Panc1 (cell line): ENCODE measurements around the gene HADH. TPM values are rescaled to one million over a fixed set of nuclear protein-coding genes. Genes with fewer than 3 reads are reported as not detected.

Experiments used
- ATAC-seq: fragments of 200-7000 bp; cut with Tn5 transposase; 2 replicates; pipeline ENCODE4 v1.9.1; 2020; ENCODE audit warnings: mild to moderate bottlenecking, moderate library complexity
- BruUV-seq: library from RNA; stranded (reverse); fragments of 400-500 nt; replicated peaks from 2 replicates; lab custom pipeline; 2021; lab: Mats Ljungman, UMichigan
- CTCF ChIA-PET: fragments of 300-600 bp; sonication (Branson Sonifier 250); formaldehyde crosslinking; loops from one replicate; lab custom pipeline; 2022; ENCODE audit warnings: antibody characterized with exemption; lab: Charles Lee
- POLR2A ChIA-PET: fragments of 300-600 bp; sonication (Branson Sonifier 250); formaldehyde crosslinking; loops from one replicate; lab custom pipeline; 2022; ENCODE audit warnings: antibody characterized with exemption; lab: Charles Lee
- DNase-seq: peaks from one replicate; pipeline ENCODE4 v3.0.0-alpha.2; 2010; ENCODE audit warnings: low read depth, low spot score
- H3K27ac ChIP-seq: 2 replicates; pipeline ENCODE4 v1.5.1; 2011; ENCODE audit warnings: mild to moderate bottlenecking, low read length, inconsistent platforms
- H3K27me3 ChIP-seq: fragments of 200-500 bp; sonication (Bioruptor generic); 2 replicates; pipeline ENCODE4 v1.6.0; 2014; ENCODE audit warnings: low read length, inconsistent platforms; ENCODE audit not compliant: control insufficient read depth, insufficient read depth
- H3K36me3 ChIP-seq: fragments of 200-500 bp; sonication (Bioruptor generic); 2 replicates; pipeline ENCODE4 v1.5.1; 2014; ENCODE audit warnings: inconsistent platforms, mild to moderate bottlenecking, low read length, moderate library complexity; ENCODE audit not compliant: control insufficient read depth, insufficient read depth
- H3K4me1 ChIP-seq: 2 replicates; pipeline ENCODE4 v1.5.1; 2011; ENCODE audit warnings: inconsistent platforms, mild to moderate bottlenecking, low read length, moderate library complexity; ENCODE audit not compliant: control insufficient read depth, insufficient read depth
- H3K4me3 ChIP-seq, 2 experiments: 2 replicates each; pipeline ENCODE4 v1.5.1; 2011 to 2012; ENCODE audit warnings: low read depth in 2 of 2, low read length in 2 of 2, mild to moderate bottlenecking in 2 of 2, inconsistent platforms in 1 of 2, moderate library complexity in 1 of 2
- H3K9me3 ChIP-seq: fragments of 200-500 bp; sonication (Bioruptor generic); 2 replicates; pipeline ENCODE4 v1.5.1; 2014; ENCODE audit warnings: low read depth, mild to moderate bottlenecking, inconsistent platforms, low read length, moderate library complexity; ENCODE audit not compliant: control insufficient read depth, insufficient read depth
- POLR2AphosphoS5 ChIP-seq: IDR thresholded peaks from 2 replicates; pipeline ENCODE4 v1.6.1; 2012; ENCODE audit warnings: mild to moderate bottlenecking, low read depth, low read length, moderate library complexity
- SIN3A ChIP-seq: IDR thresholded peaks from 2 replicates; pipeline ENCODE4 v1.6.1; 2012; ENCODE audit warnings: low read depth, mild to moderate bottlenecking, low read length, moderate library complexity, borderline replicate concordance; ENCODE audit not compliant: insufficient read depth
- TCF7L2 ChIP-seq: IDR thresholded peaks from 2 replicates; pipeline ENCODE4 v1.6.1; 2011; ENCODE audit warnings: mild to moderate bottlenecking, low read depth, low read length, inconsistent platforms
- in situ Hi-C: cut with HindIII; loops from 2 replicates; pipeline ENCODE4 v1.10.0; 2016; ENCODE audit warnings: low sequenced_read_pairs, low pct_unique_long_range_greater_than_20kb
- intact Hi-C: fragments of 100-400 bp; cut with micrococcal nuclease; formaldehyde crosslinking; loops from one replicate; pipeline ENCODE4 v1.10.0; 2022; ENCODE audit not compliant: unreplicated experiment
- total RNA-seq: library from RNA; stranded (reverse); gene quantifications from one replicate; pipeline ENCODE4 v1.2.1, GENCODE V29; 2021; ENCODE audit not compliant: unreplicated experiment
- TF ChIP-seq, protein P1 (sequence below): fragments of 450-650 bp; IDR thresholded peaks from 2 replicates; pipeline ENCODE4 v1.5.1; 2017; ENCODE audit warnings: mild to moderate bottlenecking
- TF ChIP-seq, protein P2 (sequence below), 2 experiments: IDR thresholded peaks; 2 replicates each; pipeline ENCODE4 v1.6.1; 2011 to 2012; ENCODE audit warnings: low read depth in 2 of 2, control low read depth in 1 of 2, low read length in 1 of 2, mild to moderate bottlenecking in 1 of 2, moderate library complexity in 1 of 2; ENCODE audit not compliant: insufficient read depth in 1 of 2

The HADH gene
- total RNA-seq, 1 experiment from 2014 or later: 20.0 TPM

DNA sequence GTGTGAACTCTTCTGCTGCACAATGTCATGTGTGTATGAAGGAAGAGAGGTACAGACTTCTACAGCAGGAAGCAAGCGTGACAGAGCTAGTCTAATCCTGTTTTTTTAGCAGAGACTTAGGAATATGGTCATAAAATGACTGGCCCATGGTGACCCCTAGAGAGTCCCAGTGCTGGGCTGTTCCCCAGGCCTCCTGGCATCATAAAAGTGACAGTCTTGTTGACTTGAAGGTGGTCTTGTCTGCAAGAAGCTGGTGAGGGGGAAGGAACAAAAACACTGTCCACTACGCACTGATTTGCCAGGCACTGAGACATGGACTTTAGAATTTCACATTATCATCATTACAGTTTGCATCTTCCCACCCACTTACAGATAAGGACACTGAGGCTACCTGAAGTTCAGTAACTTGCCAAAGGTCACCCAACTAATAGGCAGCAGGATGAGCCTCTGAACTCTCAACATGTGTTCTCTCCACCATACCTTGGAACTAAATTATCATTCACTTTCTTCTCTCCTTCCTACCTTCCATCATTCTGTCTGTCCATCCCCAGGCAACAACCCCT is 63.0 kb downstream of the HADH start:
- no TSS peak for BruUV-seq
- intact Hi-C loops: no loop called here
- CTCF ChIA-PET: no interaction called here

DNA sequence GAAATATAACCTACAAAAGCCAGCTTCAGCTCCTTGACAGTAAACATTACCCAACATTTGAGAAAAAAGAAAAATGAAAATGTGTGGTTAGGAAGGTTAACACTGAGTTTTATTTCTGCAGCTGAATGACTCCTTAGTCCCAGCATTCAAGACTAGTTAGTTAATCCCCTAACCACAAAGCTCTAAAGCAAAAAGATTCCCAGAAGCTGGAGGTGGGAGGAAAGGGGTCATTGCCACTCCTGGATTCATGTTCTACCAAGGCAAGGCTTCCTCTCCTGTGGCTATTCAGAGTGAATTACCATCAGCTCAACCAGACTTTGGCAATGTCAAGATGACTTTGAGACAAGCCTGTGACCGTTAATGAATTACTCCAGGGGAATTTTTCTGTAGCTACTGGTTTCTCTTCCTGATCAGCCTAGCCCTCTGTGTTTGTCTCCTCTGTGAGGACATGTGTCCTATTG is 63.6 kb downstream of the HADH start:
- Histone ChIP-seq H3K27me3 (no peaks in the 10 kb centered on the region; the same call in 1 of the 2 replicates), H3K27ac (no peak overlapping the region), H3K9me3 (no peaks in the 10 kb centered on the region), H3K4me3 (no peak overlapping the region), H3K4me1 (no peaks in the 10 kb centered on the region; the same call in 1 of the 2 replicates), H3K36me3 (no peaks in the 10 kb centered on the region)
- ChIA-PET POLR2A (no interaction called here), CTCF (no interaction called here)
- ATAC-seq (no peak), DNase-seq (no peak)
- in situ Hi-C loops (no loop called here), intact Hi-C loops (no loop called here)
- no peak for TF ChIP-seq SIN3A
- TF ChIP-seq POLR2AphosphoS5: no peak
- TF ChIP-seq, protein P1, sequence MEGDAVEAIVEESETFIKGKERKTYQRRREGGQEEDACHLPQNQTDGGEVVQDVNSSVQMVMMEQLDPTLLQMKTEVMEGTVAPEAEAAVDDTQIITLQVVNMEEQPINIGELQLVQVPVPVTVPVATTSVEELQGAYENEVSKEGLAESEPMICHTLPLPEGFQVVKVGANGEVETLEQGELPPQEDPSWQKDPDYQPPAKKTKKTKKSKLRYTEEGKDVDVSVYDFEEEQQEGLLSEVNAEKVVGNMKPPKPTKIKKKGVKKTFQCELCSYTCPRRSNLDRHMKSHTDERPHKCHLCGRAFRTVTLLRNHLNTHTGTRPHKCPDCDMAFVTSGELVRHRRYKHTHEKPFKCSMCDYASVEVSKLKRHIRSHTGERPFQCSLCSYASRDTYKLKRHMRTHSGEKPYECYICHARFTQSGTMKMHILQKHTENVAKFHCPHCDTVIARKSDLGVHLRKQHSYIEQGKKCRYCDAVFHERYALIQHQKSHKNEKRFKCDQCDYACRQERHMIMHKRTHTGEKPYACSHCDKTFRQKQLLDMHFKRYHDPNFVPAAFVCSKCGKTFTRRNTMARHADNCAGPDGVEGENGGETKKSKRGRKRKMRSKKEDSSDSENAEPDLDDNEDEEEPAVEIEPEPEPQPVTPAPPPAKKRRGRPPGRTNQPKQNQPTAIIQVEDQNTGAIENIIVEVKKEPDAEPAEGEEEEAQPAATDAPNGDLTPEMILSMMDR: no peak
- no peak for TF ChIP-seq TCF7L2
- TF ChIP-seq, protein P2, sequence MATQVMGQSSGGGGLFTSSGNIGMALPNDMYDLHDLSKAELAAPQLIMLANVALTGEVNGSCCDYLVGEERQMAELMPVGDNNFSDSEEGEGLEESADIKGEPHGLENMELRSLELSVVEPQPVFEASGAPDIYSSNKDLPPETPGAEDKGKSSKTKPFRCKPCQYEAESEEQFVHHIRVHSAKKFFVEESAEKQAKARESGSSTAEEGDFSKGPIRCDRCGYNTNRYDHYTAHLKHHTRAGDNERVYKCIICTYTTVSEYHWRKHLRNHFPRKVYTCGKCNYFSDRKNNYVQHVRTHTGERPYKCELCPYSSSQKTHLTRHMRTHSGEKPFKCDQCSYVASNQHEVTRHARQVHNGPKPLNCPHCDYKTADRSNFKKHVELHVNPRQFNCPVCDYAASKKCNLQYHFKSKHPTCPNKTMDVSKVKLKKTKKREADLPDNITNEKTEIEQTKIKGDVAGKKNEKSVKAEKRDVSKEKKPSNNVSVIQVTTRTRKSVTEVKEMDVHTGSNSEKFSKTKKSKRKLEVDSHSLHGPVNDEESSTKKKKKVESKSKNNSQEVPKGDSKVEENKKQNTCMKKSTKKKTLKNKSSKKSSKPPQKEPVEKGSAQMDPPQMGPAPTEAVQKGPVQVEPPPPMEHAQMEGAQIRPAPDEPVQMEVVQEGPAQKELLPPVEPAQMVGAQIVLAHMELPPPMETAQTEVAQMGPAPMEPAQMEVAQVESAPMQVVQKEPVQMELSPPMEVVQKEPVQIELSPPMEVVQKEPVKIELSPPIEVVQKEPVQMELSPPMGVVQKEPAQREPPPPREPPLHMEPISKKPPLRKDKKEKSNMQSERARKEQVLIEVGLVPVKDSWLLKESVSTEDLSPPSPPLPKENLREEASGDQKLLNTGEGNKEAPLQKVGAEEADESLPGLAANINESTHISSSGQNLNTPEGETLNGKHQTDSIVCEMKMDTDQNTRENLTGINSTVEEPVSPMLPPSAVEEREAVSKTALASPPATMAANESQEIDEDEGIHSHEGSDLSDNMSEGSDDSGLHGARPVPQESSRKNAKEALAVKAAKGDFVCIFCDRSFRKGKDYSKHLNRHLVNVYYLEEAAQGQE (IDR thresholded peaks at IDR 0.05; ENCODE audit: insufficient read depth in 1 of 2, low read depth in 2 of 2, low read length in 1 of 2): no peak
- BruUV-seq: no TSS peak

More for the DNA sequence above, 63.0 kb downstream of the HADH start:
- Histone ChIP-seq H3K27ac (no peak overlapping the region), H3K36me3 (no peaks in the 10 kb centered on the region), H3K27me3 (no peaks in the 10 kb centered on the region; the same call in 1 of the 2 replicates), H3K9me3 (no peaks in the 10 kb centered on the region), H3K4me1 (no peaks in the 10 kb centered on the region; the same call in 1 of the 2 replicates), H3K4me3 (no peak overlapping the region)
- DNase-seq (no peak), ATAC-seq (no peak)
- POLR2A ChIA-PET: no interaction called here
- in situ Hi-C loops: no loop called here
- TF ChIP-seq, protein P1: no peak
- TF ChIP-seq SIN3A (no peak), TCF7L2 (no peak), POLR2AphosphoS5 (no peak)
- TF ChIP-seq, protein P2 (IDR thresholded peaks at IDR 0.05; ENCODE audit: insufficient read depth in 1 of 2, low read depth in 2 of 2, low read length in 1 of 2): no peak
